Breast epithelium (tissue), 4 donors: ENCODE measurements around the gene USP2. TPM values are rescaled to one million over a fixed set of nuclear protein-coding genes. Genes with fewer than 3 reads are reported as not detected.

Experiments used
- DNase-seq, 2 donors: peaks; one replicate each; pipeline ENCODE4 v3.0.0-alpha.2; 2019; ENCODE audit warnings: low spot score in 2 of 2
- H3K27ac ChIP-seq, 2 donors: fragments of 200-600 bp; sonication (generic) in 1 of 2; one replicate each; pipeline ENCODE4 v1.5.1; 2016 to 2019; ENCODE audit warnings: mild to moderate bottlenecking in 1 of 2
- H3K27me3 ChIP-seq, 2 donors: fragments of 200-600 bp; sonication (generic) in 1 of 2; one replicate each; pipeline versions ENCODE4 v1.5.1 to v1.6.0; 2017 to 2019; ENCODE audit warnings: control low read depth in 1 of 2, mild to moderate bottlenecking in 1 of 2
- H3K36me3 ChIP-seq: fragments of 200-600 bp; one replicate; pipeline ENCODE4 v1.5.1; 2019
- H3K4me1 ChIP-seq, 2 donors: fragments of 200-600 bp; sonication (generic); one replicate each; pipeline ENCODE4 v1.5.1; 2016 to 2019; ENCODE audit warnings: control low read depth in 1 of 2
- H3K4me3 ChIP-seq, 3 donors: fragments of 200-600 bp; sonication (generic); 1 replicate in 2 of 3; 2 replicates in 1 of 3; pipeline ENCODE4 v1.5.1; 2016 to 2019; ENCODE audit warnings: mild to moderate bottlenecking in 3 of 3, moderate library complexity in 2 of 3
- H3K9me3 ChIP-seq, 2 donors: fragments of 200-600 bp; sonication (generic) in 1 of 2; one replicate each; pipeline ENCODE4 v1.5.1; 2016 to 2019; ENCODE audit warnings: control low read depth in 1 of 2
- POLR2A ChIP-seq: fragments of 450-650 bp; IDR thresholded peaks from one replicate; pipeline ENCODE4 v1.6.1; 2016; ENCODE audit warnings: antibody characterized with exemption, mild to moderate bottlenecking, moderate library complexity
- POLR2AphosphoS5 ChIP-seq, 3 donors: sonication (generic); formaldehyde crosslinking; IDR thresholded peaks; one replicate each; pipeline ENCODE4 v1.6.1; 2017; ENCODE audit warnings: antibody characterized with exemption in 3 of 3
- intact Hi-C: fragments of 100-400 bp; cut with DNase I; formaldehyde crosslinking; loops from one replicate; pipeline ENCODE4 v1.15.1; 2023; ENCODE audit warnings: low total_unique reads
- total RNA-seq, 3 donors: library from RNA; depleted of rRNA; stranded (reverse); fragments of >200 nt; gene quantifications; one replicate each; pipeline ENCODE4 v1.1.0, GENCODE V29; 2016
- TF ChIP-seq, protein P1 (sequence below), 3 donors: fragments of 450-650 bp; IDR thresholded peaks; one replicate each; pipeline ENCODE4 v1.5.1; 2016 to 2017; ENCODE audit warnings: antibody characterized with exemption in 3 of 3, mild to moderate bottlenecking in 3 of 3, moderate library complexity in 3 of 3

Gene USP2
- total RNA-seq, 3 donors from 2014 or later, result 0.48 to 3.8 (median 2.0) TPM

DNA sequence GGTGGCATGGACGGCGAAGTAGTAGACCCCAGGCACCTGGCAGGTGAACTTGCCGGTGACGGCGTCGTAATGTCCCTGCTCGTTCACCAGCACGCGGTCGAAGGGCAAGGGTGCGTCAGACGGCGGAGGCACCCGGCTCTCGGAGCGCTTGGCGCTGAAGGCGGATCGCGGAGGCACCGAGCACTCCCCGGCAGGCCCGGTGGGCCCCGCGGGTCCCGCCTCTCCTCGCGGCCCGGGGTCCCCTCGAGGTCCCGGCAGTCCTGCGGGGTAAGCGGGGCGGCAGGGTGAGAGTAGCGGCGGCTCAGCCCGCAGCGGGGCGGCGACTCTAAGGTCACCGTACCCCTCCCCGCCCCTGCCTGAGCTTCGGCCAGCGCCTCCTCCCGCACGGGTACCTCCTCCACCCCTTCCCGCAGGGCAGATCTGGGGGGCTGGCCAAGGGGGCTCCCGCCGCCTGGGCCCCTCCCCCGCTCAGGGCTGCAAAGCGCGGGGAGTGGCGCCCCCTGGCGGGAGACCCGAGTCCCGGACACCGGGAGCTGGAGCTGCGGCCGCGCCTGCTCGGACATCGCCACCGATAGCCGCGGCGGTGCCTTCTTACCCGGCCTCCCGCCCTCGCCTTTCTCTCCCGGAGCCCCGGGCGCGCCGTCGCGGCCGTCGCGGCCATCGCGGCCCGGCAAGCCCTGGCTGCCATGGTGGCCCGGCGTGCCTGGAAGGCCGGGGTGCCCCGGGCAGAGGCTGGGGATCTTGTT lies 41.7 kb downstream of the USP2 start:
- H3K27ac ChIP-seq, result peak overlapping the region; percentile 84 to 93
- H3K4me1 ChIP-seq, result peaks cover 8 to 16% of the 10 kb centered on the region in 2 donors
- intact Hi-C loops, result no loop called here

DNA sequence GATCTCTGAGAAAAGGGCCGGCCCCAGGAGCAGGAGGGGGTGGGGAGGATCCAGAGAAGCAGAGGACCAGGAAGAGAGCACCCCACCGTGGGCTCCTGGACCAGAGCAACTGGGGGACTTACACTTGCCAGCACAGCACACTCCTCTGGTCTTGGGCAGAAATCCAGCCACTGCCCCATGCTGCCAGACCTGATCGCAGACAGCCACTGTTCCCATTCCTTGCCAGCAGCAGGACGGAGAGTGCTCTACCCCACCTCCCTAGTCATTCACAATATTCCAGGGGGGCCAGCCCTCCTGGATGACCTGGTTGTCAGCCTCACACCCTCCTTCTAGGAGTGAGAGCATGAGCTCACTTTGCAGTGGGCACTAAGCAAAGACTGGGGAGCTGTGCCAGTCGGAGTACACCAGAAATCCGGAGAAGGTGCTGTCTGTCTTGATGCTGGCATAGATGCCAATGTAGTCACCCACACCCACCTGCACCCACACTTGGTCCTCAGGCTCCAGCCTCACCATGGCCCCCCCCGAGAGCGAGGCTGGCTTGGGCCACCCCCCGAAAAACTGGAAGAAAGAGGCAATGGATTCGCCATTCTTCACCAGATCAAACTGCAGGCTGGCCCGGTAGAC lies 42.4 kb downstream of the USP2 start:
- intact Hi-C loops, result loop anchor here (1.0 kb wide), 1 partner anchor 21 kb away; no protein-coding TSS in a partner anchor
- TF ChIP-seq POLR2A, result no peak
- no peak for TF ChIP-seq POLR2AphosphoS5 (IDR thresholded peaks at IDR 0.05)
- TF ChIP-seq, protein P1, sequence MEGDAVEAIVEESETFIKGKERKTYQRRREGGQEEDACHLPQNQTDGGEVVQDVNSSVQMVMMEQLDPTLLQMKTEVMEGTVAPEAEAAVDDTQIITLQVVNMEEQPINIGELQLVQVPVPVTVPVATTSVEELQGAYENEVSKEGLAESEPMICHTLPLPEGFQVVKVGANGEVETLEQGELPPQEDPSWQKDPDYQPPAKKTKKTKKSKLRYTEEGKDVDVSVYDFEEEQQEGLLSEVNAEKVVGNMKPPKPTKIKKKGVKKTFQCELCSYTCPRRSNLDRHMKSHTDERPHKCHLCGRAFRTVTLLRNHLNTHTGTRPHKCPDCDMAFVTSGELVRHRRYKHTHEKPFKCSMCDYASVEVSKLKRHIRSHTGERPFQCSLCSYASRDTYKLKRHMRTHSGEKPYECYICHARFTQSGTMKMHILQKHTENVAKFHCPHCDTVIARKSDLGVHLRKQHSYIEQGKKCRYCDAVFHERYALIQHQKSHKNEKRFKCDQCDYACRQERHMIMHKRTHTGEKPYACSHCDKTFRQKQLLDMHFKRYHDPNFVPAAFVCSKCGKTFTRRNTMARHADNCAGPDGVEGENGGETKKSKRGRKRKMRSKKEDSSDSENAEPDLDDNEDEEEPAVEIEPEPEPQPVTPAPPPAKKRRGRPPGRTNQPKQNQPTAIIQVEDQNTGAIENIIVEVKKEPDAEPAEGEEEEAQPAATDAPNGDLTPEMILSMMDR (IDR thresholded peaks at IDR 0.05), result no peak

More for the DNA sequence above, 41.7 kb downstream of the USP2 start:
- Histone ChIP-seq H3K9me3 (no peaks in the 10 kb centered on the region), H3K36me3 (no peaks in the 10 kb centered on the region), H3K27me3 (peaks cover 0 to 2% of the 10 kb centered on the region in 2 donors), H3K4me3 (peak overlapping the region; percentile 64 to 87 (median 81))
- DNase-seq, result no peak
- TF ChIP-seq, protein P1 (IDR thresholded peaks at IDR 0.05), result peak; percentile 61 to 81 (median 63)
- no peak for TF ChIP-seq POLR2A

DNA sequence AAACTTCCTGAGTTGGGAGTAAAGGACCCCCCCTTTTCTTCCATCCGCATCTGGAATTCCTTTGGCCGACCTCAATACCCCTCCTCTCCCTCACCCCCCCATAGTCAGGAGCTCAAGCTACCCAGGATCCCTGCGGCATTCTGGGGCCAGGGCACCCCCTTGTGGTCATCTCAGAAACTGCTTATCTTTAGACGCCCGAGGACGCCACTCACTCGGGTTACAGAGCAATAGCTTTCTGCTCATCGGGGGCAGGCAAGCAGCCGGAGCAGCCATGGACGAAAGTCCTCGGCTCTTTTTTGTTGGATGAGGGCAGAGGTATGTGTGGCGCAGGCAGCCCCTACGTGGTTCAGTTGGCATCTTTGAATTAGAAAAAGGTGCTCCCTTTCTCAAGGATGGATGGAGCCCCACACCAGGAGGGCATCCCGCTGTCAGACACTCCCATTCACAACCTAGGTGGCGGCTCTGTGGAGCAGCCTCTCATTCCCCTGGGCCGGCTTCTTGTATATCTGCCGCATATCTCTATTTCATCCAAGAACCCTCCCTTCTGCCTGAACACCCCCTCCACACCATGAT lies 43.1 kb downstream of the USP2 start:
- Histone ChIP-seq H3K36me3 (no peaks in the 10 kb centered on the region), H3K27me3 (peaks cover 0 to 2% of the 10 kb centered on the region in 2 donors), H3K9me3 (no peaks in the 10 kb centered on the region), H3K4me1 (peaks cover 8 to 16% of the 10 kb centered on the region in 2 donors), H3K4me3 (peak overlapping the region in 2 of 3 donors; percentile 81 to 87), H3K27ac (peak overlapping the region in 1 of 2 donors; percentile 43)
- no peak for TF ChIP-seq POLR2AphosphoS5 (IDR thresholded peaks at IDR 0.05)
- TF ChIP-seq, protein P1 (IDR thresholded peaks at IDR 0.05), result peak; percentile 68 to 81 (median 74)
- intact Hi-C loops, result loop anchor here (1.0 kb wide), 1 partner anchor 20 kb away; no protein-coding TSS in a partner anchor
- DNase-seq, result no peak

More for the DNA sequence above, 42.4 kb downstream of the USP2 start:
- no peaks in the 10 kb centered on the region for H3K36me3 ChIP-seq
- H3K4me3 ChIP-seq, result peak overlapping the region; percentile 64 to 87 (median 81)
- H3K27me3 ChIP-seq, result peaks cover 0 to 2% of the 10 kb centered on the region in 2 donors
- H3K27ac ChIP-seq, result peak overlapping the region in 1 of 2 donors; percentile 93
- DNase-seq, result no peak
- H3K4me1 ChIP-seq, result peaks cover 8 to 16% of the 10 kb centered on the region in 2 donors
- no peaks in the 10 kb centered on the region for H3K9me3 ChIP-seq

DNA sequence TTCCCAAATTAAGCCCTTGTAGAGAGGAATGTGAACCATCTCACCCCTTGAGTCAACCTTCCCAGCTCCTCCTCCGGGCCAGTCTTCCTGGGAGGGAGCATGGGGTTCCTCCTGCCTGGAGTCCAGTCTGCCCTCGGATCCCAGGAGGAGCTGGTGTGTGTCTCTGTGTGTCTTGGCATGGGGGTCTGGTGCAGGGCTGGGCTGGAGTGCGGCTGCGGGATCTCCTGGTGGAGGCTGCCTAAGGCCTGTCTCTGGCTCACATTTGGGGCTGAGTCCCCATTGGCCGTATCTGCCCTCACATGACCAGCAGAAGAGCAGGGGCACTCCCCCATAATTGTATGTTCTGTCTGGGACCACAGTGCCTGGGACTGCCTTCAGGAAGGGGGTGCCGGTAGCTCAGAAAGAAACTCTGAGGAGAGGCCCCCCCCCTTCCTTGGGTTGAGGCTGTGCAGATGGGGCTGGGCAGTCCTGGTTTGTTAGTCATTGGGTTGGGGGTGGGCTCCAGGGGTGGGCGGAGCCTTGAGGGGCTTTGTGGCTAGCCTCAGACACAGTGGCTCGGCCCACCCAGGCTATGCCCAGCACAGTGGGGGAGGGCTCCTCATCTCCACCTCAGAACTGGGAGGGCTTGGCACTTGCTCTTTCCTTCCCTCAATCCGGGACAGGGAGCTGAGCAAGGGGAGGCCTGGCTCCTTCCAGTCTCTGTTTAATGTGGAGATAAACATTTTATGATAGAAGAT lies 43.7 kb downstream of the USP2 start:
- H3K27ac ChIP-seq, result peak overlapping the region in 1 of 2 donors; percentile 43
- no peaks in the 10 kb centered on the region for H3K36me3 ChIP-seq
- H3K4me3 ChIP-seq, result no peak overlapping the region
- no peaks in the 10 kb centered on the region for H3K9me3 ChIP-seq
- TF ChIP-seq, protein P1 (IDR thresholded peaks at IDR 0.05), result no peak
- TF ChIP-seq POLR2AphosphoS5 (IDR thresholded peaks at IDR 0.05) (no peak), POLR2A (no peak)
- intact Hi-C loops, result loop anchor here (1.0 kb wide), 1 partner anchor 19 kb away; no protein-coding TSS in a partner anchor
- H3K4me1 ChIP-seq, result peaks cover 8 to 16% of the 10 kb centered on the region in 2 donors
- no peak for DNase-seq
- H3K27me3 ChIP-seq, result peaks cover 0 to 2% of the 10 kb centered on the region in 2 donors
